Measurements from ENCODE around the gene PRCP. TPM values are rescaled to one million over a fixed set of nuclear protein-coding genes. Genes with fewer than 3 reads are reported as not detected.
"Not testable (repeated sequence)": the region's sequence is repeated elsewhere in the genome, so short reads cannot be mapped to it uniquely, and the experiment has no call there.

PRCP gene
- total RNA-seq, 1 donor from 2014 or later = 62.0 TPM

DNA sequence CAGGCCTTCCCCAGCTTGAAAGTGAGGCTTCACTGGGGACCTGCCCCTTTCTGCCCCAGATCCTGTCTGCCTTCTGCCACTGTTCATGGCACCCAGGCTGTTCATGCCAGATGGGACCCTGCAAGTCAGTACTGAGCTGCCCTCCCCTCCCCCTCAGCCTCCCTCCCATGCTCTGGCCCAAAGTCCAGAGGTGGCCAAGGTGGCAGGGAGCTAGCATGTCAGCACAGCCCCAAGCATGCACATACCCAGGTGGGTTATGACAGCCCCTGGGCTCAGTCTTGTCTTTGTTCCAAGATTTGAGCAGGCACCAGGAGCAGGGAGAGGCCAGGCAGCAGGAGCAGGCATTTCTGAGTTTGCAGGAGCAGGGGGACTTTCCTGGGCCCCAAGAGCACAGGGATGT is 45.5 kb upstream of the PRCP start:
- no peak overlapping the region for H3K4me2 ChIP-seq (ENCODE audit: low read length)
- H3K36me3 Mint-ChIP-seq (ENCODE audit: low read depth, unreplicated experiment) = no peaks in the 10 kb centered on the region
- peaks cover 9% of the 10 kb centered on the region for H3K9me3 Mint-ChIP-seq (ENCODE audit: unreplicated experiment)
- H3K4me1 Mint-ChIP-seq (ENCODE audit: low read depth, unreplicated experiment) = no peaks in the 10 kb centered on the region
- no peak overlapping the region for H3K4me3 ChIP-seq (ENCODE audit: insufficient read depth, low read depth, low read length)
- no peaks in the 10 kb centered on the region for H4K20me1 ChIP-seq (ENCODE audit: insufficient read depth, low read length)
- no peaks in the 10 kb centered on the region for H3K4me1 ChIP-seq (ENCODE audit: insufficient read depth, low read length)
- no peaks in the 10 kb centered on the region for H3K36me3 ChIP-seq (ENCODE audit: insufficient read depth, low read length)
- H3K27ac Mint-ChIP-seq (ENCODE audit: unreplicated experiment) = no peak overlapping the region
- H3K9me3 ChIP-seq (ENCODE audit: insufficient read depth, low read depth, low read length) = no peaks in the 10 kb centered on the region
- no peak overlapping the region for H3K9ac ChIP-seq (ENCODE audit: low read length)
- no peak for DNase-seq (ENCODE audit: low read depth)
- H2AFZ ChIP-seq (ENCODE audit: low read depth, low read length) = no peak overlapping the region
- no peaks in the 10 kb centered on the region for H3K27me3 Mint-ChIP-seq (ENCODE audit: low read depth, unreplicated experiment)
- TF ChIP-seq, protein P1, sequence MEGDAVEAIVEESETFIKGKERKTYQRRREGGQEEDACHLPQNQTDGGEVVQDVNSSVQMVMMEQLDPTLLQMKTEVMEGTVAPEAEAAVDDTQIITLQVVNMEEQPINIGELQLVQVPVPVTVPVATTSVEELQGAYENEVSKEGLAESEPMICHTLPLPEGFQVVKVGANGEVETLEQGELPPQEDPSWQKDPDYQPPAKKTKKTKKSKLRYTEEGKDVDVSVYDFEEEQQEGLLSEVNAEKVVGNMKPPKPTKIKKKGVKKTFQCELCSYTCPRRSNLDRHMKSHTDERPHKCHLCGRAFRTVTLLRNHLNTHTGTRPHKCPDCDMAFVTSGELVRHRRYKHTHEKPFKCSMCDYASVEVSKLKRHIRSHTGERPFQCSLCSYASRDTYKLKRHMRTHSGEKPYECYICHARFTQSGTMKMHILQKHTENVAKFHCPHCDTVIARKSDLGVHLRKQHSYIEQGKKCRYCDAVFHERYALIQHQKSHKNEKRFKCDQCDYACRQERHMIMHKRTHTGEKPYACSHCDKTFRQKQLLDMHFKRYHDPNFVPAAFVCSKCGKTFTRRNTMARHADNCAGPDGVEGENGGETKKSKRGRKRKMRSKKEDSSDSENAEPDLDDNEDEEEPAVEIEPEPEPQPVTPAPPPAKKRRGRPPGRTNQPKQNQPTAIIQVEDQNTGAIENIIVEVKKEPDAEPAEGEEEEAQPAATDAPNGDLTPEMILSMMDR (IDR thresholded peaks at IDR 0.05; ENCODE audit: insufficient read depth, low read depth, low read length) = no peak
- no peak for TF ChIP-seq EZH2 (IDR thresholded peaks at IDR 0.05; ENCODE audit: insufficient read depth, low read length)
- H3K79me2 ChIP-seq (ENCODE audit: insufficient read depth, low read length) = no peaks in the 10 kb centered on the region
- no peak overlapping the region for H3K4me3 Mint-ChIP-seq (ENCODE audit: unreplicated experiment)
- H3K27me3 ChIP-seq (ENCODE audit: insufficient read depth, low read length) = no peaks in the 10 kb centered on the region
- FAIRE-seq = no peak
- no peak overlapping the region for H3K27ac ChIP-seq (ENCODE audit: low read depth, low read length)

DNA sequence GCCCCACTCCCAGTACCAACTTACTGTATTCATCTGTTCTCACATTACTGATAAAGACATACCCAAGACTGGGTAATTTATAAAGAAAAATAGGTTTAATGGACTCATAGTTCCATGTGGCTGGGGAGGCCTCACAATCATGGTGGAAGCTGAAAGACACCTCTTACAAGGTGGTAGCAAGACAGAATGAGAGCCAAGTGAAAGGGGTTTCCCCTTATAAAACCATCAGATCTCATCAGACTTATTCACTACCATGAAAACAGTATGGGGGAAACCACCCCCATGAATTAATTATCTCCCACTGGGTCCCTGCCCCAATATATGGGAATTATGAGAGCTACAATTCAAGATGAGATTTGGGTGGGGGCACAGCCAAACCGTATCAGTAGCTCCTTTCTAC is 44.8 kb upstream of the PRCP start:
- not testable (repeated sequence) for H3K4me3 ChIP-seq (ENCODE audit: insufficient read depth, low read depth, low read length); H3K4me1 Mint-ChIP-seq (ENCODE audit: low read depth, unreplicated experiment)

DNA sequence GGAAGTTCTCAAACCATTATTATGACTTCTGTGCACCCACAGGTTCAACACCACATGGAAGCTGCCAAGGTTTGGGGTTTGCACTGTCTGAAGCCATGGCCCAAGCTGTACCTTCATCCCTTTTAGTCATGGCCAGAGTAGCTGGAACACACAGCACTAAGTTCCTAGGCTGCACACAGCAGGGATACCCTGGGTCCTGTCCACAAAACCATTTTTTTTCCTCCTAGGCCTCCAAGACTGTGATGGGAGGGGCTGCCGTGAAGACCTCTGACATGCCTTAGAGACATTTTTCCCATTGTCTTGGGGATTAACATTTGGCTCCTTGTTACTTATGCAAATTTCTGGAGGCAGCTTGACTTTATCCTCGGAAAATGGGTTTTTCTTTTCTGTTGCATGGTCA is 44.0 kb upstream of the PRCP start:
- no peak for TF ChIP-seq EZH2 (IDR thresholded peaks at IDR 0.05; ENCODE audit: insufficient read depth, low read length)
- TF ChIP-seq, protein P1 (IDR thresholded peaks at IDR 0.05; ENCODE audit: insufficient read depth, low read depth, low read length) = no peak
- Mint-ChIP-seq H3K9me3 (ENCODE audit: unreplicated experiment) (peaks cover 9% of the 10 kb centered on the region), H3K36me3 (ENCODE audit: low read depth, unreplicated experiment) (no peaks in the 10 kb centered on the region), H3K4me3 (ENCODE audit: unreplicated experiment) (peak overlapping the region; percentile 11), H3K4me1 (ENCODE audit: low read depth, unreplicated experiment) (no peaks in the 10 kb centered on the region), H3K27ac (ENCODE audit: unreplicated experiment) (no peak overlapping the region), H3K27me3 (ENCODE audit: low read depth, unreplicated experiment) (no peaks in the 10 kb centered on the region)
- Histone ChIP-seq H3K79me2 (ENCODE audit: insufficient read depth, low read length) (no peaks in the 10 kb centered on the region), H3K4me3 (ENCODE audit: insufficient read depth, low read depth, low read length) (no peak overlapping the region), H3K9ac (ENCODE audit: low read length) (no peak overlapping the region), H2AFZ (ENCODE audit: low read depth, low read length) (no peak overlapping the region), H3K4me2 (ENCODE audit: low read length) (no peak overlapping the region), H4K20me1 (ENCODE audit: insufficient read depth, low read length) (no peaks in the 10 kb centered on the region), H3K9me3 (ENCODE audit: insufficient read depth, low read depth, low read length) (no peaks in the 10 kb centered on the region), H3K27me3 (ENCODE audit: insufficient read depth, low read length) (no peaks in the 10 kb centered on the region), H3K27ac (ENCODE audit: low read depth, low read length) (no peak overlapping the region), H3K4me1 (ENCODE audit: insufficient read depth, low read length) (no peaks in the 10 kb centered on the region), H3K36me3 (ENCODE audit: insufficient read depth, low read length) (no peaks in the 10 kb centered on the region)
- FAIRE-seq (no peak), DNase-seq (ENCODE audit: low read depth) (no peak)

More for the DNA sequence above, 44.8 kb upstream of the PRCP start:
- not testable (repeated sequence) for H3K27ac Mint-ChIP-seq (ENCODE audit: unreplicated experiment); H3K36me3 Mint-ChIP-seq (ENCODE audit: low read depth, unreplicated experiment); H3K9me3 ChIP-seq (ENCODE audit: insufficient read depth, low read depth, low read length); H3K27me3 Mint-ChIP-seq (ENCODE audit: low read depth, unreplicated experiment); H3K9ac ChIP-seq (ENCODE audit: low read length); H3K4me3 Mint-ChIP-seq (ENCODE audit: unreplicated experiment); H3K27ac ChIP-seq (ENCODE audit: low read depth, low read length); H3K4me2 ChIP-seq (ENCODE audit: low read length); H4K20me1 ChIP-seq (ENCODE audit: insufficient read depth, low read length); H2AFZ ChIP-seq (ENCODE audit: low read depth, low read length); H3K79me2 ChIP-seq (ENCODE audit: insufficient read depth, low read length); H3K36me3 ChIP-seq (ENCODE audit: insufficient read depth, low read length); DNase-seq (ENCODE audit: low read depth); H3K27me3 ChIP-seq (ENCODE audit: insufficient read depth, low read length); H3K9me3 Mint-ChIP-seq (ENCODE audit: unreplicated experiment); FAIRE-seq; H3K4me1 ChIP-seq (ENCODE audit: insufficient read depth, low read length)

DNA sequence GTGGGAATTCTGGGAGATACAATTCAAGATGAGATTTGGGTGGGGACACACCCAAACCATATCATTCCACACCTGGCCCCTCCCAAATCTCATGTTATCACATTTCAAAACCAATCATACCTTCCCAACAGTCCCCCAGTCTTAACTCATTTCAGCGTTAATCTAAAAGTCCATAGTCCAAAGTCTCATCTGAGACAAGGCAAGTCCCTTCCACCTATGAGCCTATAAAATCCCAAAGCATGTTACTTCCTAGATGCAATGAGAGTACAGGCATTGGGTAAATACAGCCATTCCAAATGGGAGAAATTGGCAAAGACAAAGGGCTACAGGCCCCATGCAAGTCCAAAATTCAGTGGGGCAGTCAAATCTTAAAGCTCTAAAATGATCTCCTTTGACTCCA is 43.2 kb upstream of the PRCP start:
- not testable (repeated sequence) for H3K4me1 Mint-ChIP-seq (ENCODE audit: low read depth, unreplicated experiment); H3K27ac Mint-ChIP-seq (ENCODE audit: unreplicated experiment); H2AFZ ChIP-seq (ENCODE audit: low read depth, low read length); H3K4me1 ChIP-seq (ENCODE audit: insufficient read depth, low read length); H3K27ac ChIP-seq (ENCODE audit: low read depth, low read length); H3K36me3 ChIP-seq (ENCODE audit: insufficient read depth, low read length); FAIRE-seq; H3K9ac ChIP-seq (ENCODE audit: low read length); H4K20me1 ChIP-seq (ENCODE audit: insufficient read depth, low read length); DNase-seq (ENCODE audit: low read depth); H3K27me3 ChIP-seq (ENCODE audit: insufficient read depth, low read length); H3K4me3 ChIP-seq (ENCODE audit: insufficient read depth, low read depth, low read length); H3K9me3 ChIP-seq (ENCODE audit: insufficient read depth, low read depth, low read length); H3K4me2 ChIP-seq (ENCODE audit: low read length); H3K79me2 ChIP-seq (ENCODE audit: insufficient read depth, low read length); H3K27me3 Mint-ChIP-seq (ENCODE audit: low read depth, unreplicated experiment); H3K9me3 Mint-ChIP-seq (ENCODE audit: unreplicated experiment); H3K36me3 Mint-ChIP-seq (ENCODE audit: low read depth, unreplicated experiment); H3K4me3 Mint-ChIP-seq (ENCODE audit: unreplicated experiment)

Measured in astrocyte (in vitro differentiated cells and primary cell).